ENCODE data around the gene PALD1.

- TF ChIP-seq CTCF (IDR thresholded peaks at IDR 0.05; ENCODE audit: low read depth, low read length, poor library complexity, severe bottlenecking) (no peak), EZH2phosphoT487 (IDR thresholded peaks at IDR 0.05; ENCODE audit: borderline replicate concordance, low read length) (no peak)
These were observed at the start of gene PALD1 for GRCh38 chr10:70478191-70479164.

Data from DOHH2 (cell line).